Endothelial cell of umbilical vein (primary cell): ENCODE measurements around the gene PIGQ. TPM values are rescaled to one million over a fixed set of nuclear protein-coding genes. Genes with fewer than 3 reads are reported as not detected.
A peak's percentile ranks its signal among the peaks of the same experiment; 100 is the strongest.

Experiments
- BruUV-seq: library from RNA; stranded (reverse); fragments of 400-500 nt; replicated peaks from 2 replicates; lab custom pipeline; 2021; lab: Mats Ljungman, UMichigan
- CTCF ChIA-PET: fragments of 300-600, 350-600 bp; sonication (Branson Sonifier 250); formaldehyde crosslinking; loops from one replicate; lab custom pipeline; 2021; ENCODE audit warnings: antibody characterized with exemption, inconsistent platforms; lab: Charles Lee
- POLR2A ChIA-PET: fragments of 300-600, 350-600 bp; sonication (Branson Sonifier 250); formaldehyde crosslinking; loops from one replicate; lab custom pipeline; 2021; ENCODE audit warnings: antibody characterized with exemption, inconsistent platforms; lab: Charles Lee
- DNase-seq: peaks from one replicate; pipeline ENCODE4 v3.0.0-alpha.2; 2011; ENCODE audit warnings: low read depth, low spot score
- FAIRE-seq: peaks from 2 replicates; lab custom pipeline; 2011; peaks lifted over from hg19 to GRCh38; lab: Jason Lieb, UNC
- H2AFZ ChIP-seq: 2 replicates; pipeline ENCODE4 v1.6.0; 2012; ENCODE audit warnings: low read depth, low read length, control low read depth, inconsistent platforms
- H3K27ac ChIP-seq: 2 replicates; pipeline ENCODE4 v1.5.1; 2011; ENCODE audit warnings: low read depth, mild to moderate bottlenecking, control low read depth, low read length, moderate library complexity; ENCODE audit not compliant: insufficient read depth
- H3K27me3 ChIP-seq, 2 experiments: 2 replicates each; pipeline versions ENCODE4 v1.6.0 to v1.6.1; 2011; ENCODE audit warnings: low read length in 2 of 2, mixed read lengths in 1 of 2; ENCODE audit not compliant: control insufficient read depth in 2 of 2, insufficient read depth in 2 of 2
- H3K36me3 ChIP-seq, 2 experiments: 2 replicates in 1 of 2; 3 replicates in 1 of 2; pipeline ENCODE4 v1.5.1; 2011; ENCODE audit warnings: low read length in 2 of 2, mild to moderate bottlenecking in 1 of 2, moderate library complexity in 1 of 2; ENCODE audit not compliant: control insufficient read depth in 2 of 2, insufficient read depth in 2 of 2; ENCODE audit errors: extremely low read depth in 1 of 2
- H3K4me1 ChIP-seq: 3 replicates; pipeline ENCODE4 v1.5.1; 2011; ENCODE audit warnings: mild to moderate bottlenecking, low read length; ENCODE audit not compliant: control insufficient read depth, insufficient read depth; ENCODE audit errors: extremely low read depth
- H3K4me2 ChIP-seq: 2 replicates; pipeline ENCODE4 v1.6.1; 2011; ENCODE audit warnings: low read length, control low read depth, mixed read lengths; ENCODE audit not compliant: insufficient read depth
- H3K4me3 ChIP-seq, 3 experiments: fragments of 200-600 bp in 1 of 3; sonication (generic), shearing (Covaris generic) in 1 of 3; replicated peaks in 1 of 3; 2 replicates each; pipeline ENCODE4 v1.5.1; 2011 to 2016; ENCODE audit warnings: control low read depth in 3 of 3, low read length in 3 of 3, mild to moderate bottlenecking in 2 of 3, inconsistent platforms in 1 of 3, low read depth in 1 of 3, moderate library complexity in 1 of 3; ENCODE audit not compliant: insufficient read depth in 1 of 3
- H3K79me2 ChIP-seq: 2 replicates; pipeline ENCODE4 v1.6.0; 2012; ENCODE audit warnings: low read length, inconsistent platforms; ENCODE audit not compliant: control insufficient read depth, insufficient read depth
- H3K9ac ChIP-seq: replicated peaks from 2 replicates; pipeline ENCODE3; 2011; ENCODE audit warnings: low read length, control low read depth; ENCODE audit not compliant: insufficient read depth; ENCODE audit errors: extremely low read depth
- H3K9me1 ChIP-seq: replicated peaks from 3 replicates; pipeline ENCODE4 v1.6.0; 2011; ENCODE audit warnings: mild to moderate bottlenecking, low read length; ENCODE audit not compliant: control insufficient read depth, insufficient read depth; ENCODE audit errors: extremely low read depth
- H3K9me3 ChIP-seq: replicated peaks from 2 replicates; pipeline ENCODE4 v1.5.1; 2012; ENCODE audit warnings: low read length, inconsistent platforms; ENCODE audit not compliant: control insufficient read depth, insufficient read depth
- H4K20me1 ChIP-seq: replicated peaks from 2 replicates; pipeline ENCODE3; 2011; ENCODE audit warnings: mild to moderate bottlenecking, low read length; ENCODE audit not compliant: control insufficient read depth, insufficient read depth; ENCODE audit errors: extremely low read depth
- EZH2 ChIP-seq: IDR thresholded peaks from 2 replicates; pipeline ENCODE4 v1.6.1; 2012; ENCODE audit warnings: borderline replicate concordance, low read depth, mild to moderate bottlenecking, moderate library complexity, low read length, inconsistent platforms; ENCODE audit not compliant: severe bottlenecking
- FOS ChIP-seq: IDR thresholded peaks from 2 replicates; pipeline ENCODE4 v1.6.1; 2011; ENCODE audit warnings: mild to moderate bottlenecking, low read length, moderate library complexity, borderline replicate concordance; ENCODE audit not compliant: insufficient read depth
- GATA2 ChIP-seq: IDR thresholded peaks from 2 replicates; pipeline ENCODE4 v1.7.0; 2011; ENCODE audit warnings: low read depth, mild to moderate bottlenecking, moderate library complexity, mixed read lengths, low read length; ENCODE audit not compliant: insufficient read length, insufficient read depth
- JUN ChIP-seq: IDR thresholded peaks from 2 replicates; pipeline ENCODE4 v1.6.1; 2011; ENCODE audit warnings: borderline replicate concordance, low read depth; ENCODE audit not compliant: insufficient read length, insufficient read depth
- MYC ChIP-seq: IDR thresholded peaks from one replicate; pipeline ENCODE4 v1.6.1; 2011; ENCODE audit warnings: mild to moderate bottlenecking, low read depth, low read length
- POLR2A ChIP-seq: IDR thresholded peaks from 2 replicates; pipeline ENCODE4 v1.6.1; 2012; ENCODE audit warnings: low read depth, mild to moderate bottlenecking, control low read depth, low read length
- POLR2AphosphoS5 ChIP-seq: IDR thresholded peaks from 2 replicates; pipeline ENCODE4 v1.6.1; 2012; ENCODE audit warnings: low read depth, mild to moderate bottlenecking, control low read depth, low read length, moderate library complexity; ENCODE audit not compliant: insufficient read depth
- dilution Hi-C: fragments of 300-500 bp; cut with MboI; formaldehyde crosslinking; loops from one replicate; pipeline ENCODE4 v1.15.0; 2019; ENCODE audit warnings: low sequenced_read_pairs; ENCODE audit not compliant: extremely low pct_ligation_motif_present
- intact Hi-C: fragments of 100-400 bp; cut with micrococcal nuclease; formaldehyde crosslinking; loops from one replicate; pipeline ENCODE4 v1.10.0; 2022
- polyA plus RNA-seq, 4 experiments: library from polyadenylated mRNA; depleted of rRNA in 3 of 4; stranded (reverse) in 3 of 4; unstranded in 1 of 4; fragments of >200 nt; gene quantifications; 2 replicates each; pipeline versions ENCODE4 v1.2.1 to v1.2.3, GENCODE V29; 2011 to 2012; ENCODE audit warnings: missing spikeins in 1 of 4
- total RNA-seq: library from RNA; stranded (reverse); gene quantifications from 2 replicates; pipeline ENCODE4 v1.2.3, GENCODE V29; 2021
- TF ChIP-seq, protein P1 (sequence below), 2 donors: IDR thresholded peaks; 1 replicate in 1 of 2; 2 replicates in 1 of 2; pipeline ENCODE4 v1.5.1; 2011; ENCODE audit warnings: low read length in 2 of 2, mild to moderate bottlenecking in 2 of 2, moderate library complexity in 2 of 2, control low read depth in 1 of 2, inconsistent platforms in 1 of 2, low read depth in 1 of 2; ENCODE audit not compliant: insufficient read depth in 1 of 2; ENCODE audit errors: extremely low read depth in 1 of 2
- TF ChIP-seq, protein P2 (sequence below): IDR thresholded peaks from 2 replicates; pipeline ENCODE4 v1.6.1; 2011; ENCODE audit not compliant: insufficient read depth, insufficient read length

Gene PIGQ
- total and polyA plus RNA-seq, 2 donors (not counting 3 experiments of a cell fraction or from before 2014, with no cell fraction given) = 66.9 to 67.7 TPM

DNA sequence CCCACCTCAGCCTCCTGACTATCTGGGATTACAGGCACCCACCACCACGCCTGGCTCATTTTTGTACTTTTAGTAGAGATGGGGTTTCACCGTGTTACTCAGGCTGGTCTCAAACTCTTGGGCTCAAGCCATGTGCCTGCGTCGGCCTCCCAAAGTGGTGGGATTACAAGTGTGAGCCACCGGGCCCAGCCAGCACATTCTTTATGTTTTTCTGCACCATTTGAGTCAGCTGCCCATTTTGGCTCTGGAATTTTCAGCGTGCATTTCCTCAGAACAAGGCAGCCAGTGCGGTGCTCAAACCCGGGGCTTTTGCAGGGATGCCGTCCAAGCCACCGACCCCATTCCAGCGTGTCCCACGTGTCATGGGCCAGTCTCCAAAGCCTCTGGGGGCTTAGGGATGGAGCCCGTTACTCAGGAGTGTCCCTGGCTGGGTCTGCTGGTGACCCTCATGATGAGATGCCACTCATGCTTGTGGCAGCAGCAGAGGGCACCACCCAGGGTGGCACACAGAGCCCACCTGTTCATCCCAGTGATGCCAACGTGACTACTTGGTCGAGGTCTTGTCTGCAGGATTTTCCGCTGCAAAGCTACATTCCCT, 16.4 kb downstream of the PIGQ start:
- no peaks in the 10 kb centered on the region for H3K36me3 ChIP-seq
- H3K79me2 ChIP-seq = peaks cover 12% of the 10 kb centered on the region
- ChIA-PET POLR2A (no interaction called here), CTCF (no interaction called here)
- no peaks in the 10 kb centered on the region for H3K9me1 ChIP-seq
- TSS peak; percentile 13 for BruUV-seq
- no peak overlapping the region for H3K4me3 ChIP-seq
- DNase-seq (no peak), FAIRE-seq (no peak)
- intact Hi-C loops (loop anchor here (5.0 kb wide), 1 partner anchor 194 kb away; no protein-coding TSS in a partner anchor), dilution Hi-C loops (no loop called here)
- H3K4me2 ChIP-seq = no peak overlapping the region
- peaks cover 15% of the 10 kb centered on the region for H3K4me1 ChIP-seq
- TF ChIP-seq POLR2A (no peak), GATA2 (no peak), EZH2 (no peak), POLR2AphosphoS5 (no peak), JUN (no peak), MYC (no peak), FOS (no peak)
- TF ChIP-seq, protein P1, sequence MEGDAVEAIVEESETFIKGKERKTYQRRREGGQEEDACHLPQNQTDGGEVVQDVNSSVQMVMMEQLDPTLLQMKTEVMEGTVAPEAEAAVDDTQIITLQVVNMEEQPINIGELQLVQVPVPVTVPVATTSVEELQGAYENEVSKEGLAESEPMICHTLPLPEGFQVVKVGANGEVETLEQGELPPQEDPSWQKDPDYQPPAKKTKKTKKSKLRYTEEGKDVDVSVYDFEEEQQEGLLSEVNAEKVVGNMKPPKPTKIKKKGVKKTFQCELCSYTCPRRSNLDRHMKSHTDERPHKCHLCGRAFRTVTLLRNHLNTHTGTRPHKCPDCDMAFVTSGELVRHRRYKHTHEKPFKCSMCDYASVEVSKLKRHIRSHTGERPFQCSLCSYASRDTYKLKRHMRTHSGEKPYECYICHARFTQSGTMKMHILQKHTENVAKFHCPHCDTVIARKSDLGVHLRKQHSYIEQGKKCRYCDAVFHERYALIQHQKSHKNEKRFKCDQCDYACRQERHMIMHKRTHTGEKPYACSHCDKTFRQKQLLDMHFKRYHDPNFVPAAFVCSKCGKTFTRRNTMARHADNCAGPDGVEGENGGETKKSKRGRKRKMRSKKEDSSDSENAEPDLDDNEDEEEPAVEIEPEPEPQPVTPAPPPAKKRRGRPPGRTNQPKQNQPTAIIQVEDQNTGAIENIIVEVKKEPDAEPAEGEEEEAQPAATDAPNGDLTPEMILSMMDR (IDR thresholded peaks at IDR 0.05; ENCODE audit: extremely low read depth in 1 of 2, insufficient read depth in 1 of 2, low read depth in 1 of 2, low read length in 2 of 2) = no peak
- TF ChIP-seq, protein P2, sequence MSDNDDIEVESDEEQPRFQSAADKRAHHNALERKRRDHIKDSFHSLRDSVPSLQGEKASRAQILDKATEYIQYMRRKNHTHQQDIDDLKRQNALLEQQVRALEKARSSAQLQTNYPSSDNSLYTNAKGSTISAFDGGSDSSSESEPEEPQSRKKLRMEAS = no peak
- no peak overlapping the region for H2AFZ ChIP-seq
- H3K9ac ChIP-seq = no peak overlapping the region
- H3K27me3 ChIP-seq = no peaks in the 10 kb centered on the region
- no peaks in the 10 kb centered on the region for H4K20me1 ChIP-seq
- H3K27ac ChIP-seq = no peak overlapping the region
- H3K9me3 ChIP-seq = no peaks in the 10 kb centered on the region
